Measurements from ENCODE around the gene MUS81.

Gene MUS81

GRCh38 chr11:65817312-65817834 lies 42.9 kb upstream of the MUS81 start:
- DNase-seq (ENCODE audit: low read depth in 1 of 2, low spot score in 1 of 2), result no peak
- H3K4me3 ChIP-seq (replicated peaks; ENCODE audit: insufficient read depth, low read length), result peak overlapping the region; percentile 48
- TF ChIP-seq GABPA (IDR thresholded peaks at IDR 0.05; ENCODE audit: low read depth) (no peak), SPI1 (IDR thresholded peaks at IDR 0.05; ENCODE audit: borderline replicate concordance, low read depth) (no peak), POLR2AphosphoS5 (IDR thresholded peaks at IDR 0.05; ENCODE audit: low read depth) (no peak)
- TF ChIP-seq, protein P1, sequence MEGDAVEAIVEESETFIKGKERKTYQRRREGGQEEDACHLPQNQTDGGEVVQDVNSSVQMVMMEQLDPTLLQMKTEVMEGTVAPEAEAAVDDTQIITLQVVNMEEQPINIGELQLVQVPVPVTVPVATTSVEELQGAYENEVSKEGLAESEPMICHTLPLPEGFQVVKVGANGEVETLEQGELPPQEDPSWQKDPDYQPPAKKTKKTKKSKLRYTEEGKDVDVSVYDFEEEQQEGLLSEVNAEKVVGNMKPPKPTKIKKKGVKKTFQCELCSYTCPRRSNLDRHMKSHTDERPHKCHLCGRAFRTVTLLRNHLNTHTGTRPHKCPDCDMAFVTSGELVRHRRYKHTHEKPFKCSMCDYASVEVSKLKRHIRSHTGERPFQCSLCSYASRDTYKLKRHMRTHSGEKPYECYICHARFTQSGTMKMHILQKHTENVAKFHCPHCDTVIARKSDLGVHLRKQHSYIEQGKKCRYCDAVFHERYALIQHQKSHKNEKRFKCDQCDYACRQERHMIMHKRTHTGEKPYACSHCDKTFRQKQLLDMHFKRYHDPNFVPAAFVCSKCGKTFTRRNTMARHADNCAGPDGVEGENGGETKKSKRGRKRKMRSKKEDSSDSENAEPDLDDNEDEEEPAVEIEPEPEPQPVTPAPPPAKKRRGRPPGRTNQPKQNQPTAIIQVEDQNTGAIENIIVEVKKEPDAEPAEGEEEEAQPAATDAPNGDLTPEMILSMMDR (IDR thresholded peaks at IDR 0.05; ENCODE audit: insufficient read depth, low read length), result no peak
- TF ChIP-seq, protein P2, sequence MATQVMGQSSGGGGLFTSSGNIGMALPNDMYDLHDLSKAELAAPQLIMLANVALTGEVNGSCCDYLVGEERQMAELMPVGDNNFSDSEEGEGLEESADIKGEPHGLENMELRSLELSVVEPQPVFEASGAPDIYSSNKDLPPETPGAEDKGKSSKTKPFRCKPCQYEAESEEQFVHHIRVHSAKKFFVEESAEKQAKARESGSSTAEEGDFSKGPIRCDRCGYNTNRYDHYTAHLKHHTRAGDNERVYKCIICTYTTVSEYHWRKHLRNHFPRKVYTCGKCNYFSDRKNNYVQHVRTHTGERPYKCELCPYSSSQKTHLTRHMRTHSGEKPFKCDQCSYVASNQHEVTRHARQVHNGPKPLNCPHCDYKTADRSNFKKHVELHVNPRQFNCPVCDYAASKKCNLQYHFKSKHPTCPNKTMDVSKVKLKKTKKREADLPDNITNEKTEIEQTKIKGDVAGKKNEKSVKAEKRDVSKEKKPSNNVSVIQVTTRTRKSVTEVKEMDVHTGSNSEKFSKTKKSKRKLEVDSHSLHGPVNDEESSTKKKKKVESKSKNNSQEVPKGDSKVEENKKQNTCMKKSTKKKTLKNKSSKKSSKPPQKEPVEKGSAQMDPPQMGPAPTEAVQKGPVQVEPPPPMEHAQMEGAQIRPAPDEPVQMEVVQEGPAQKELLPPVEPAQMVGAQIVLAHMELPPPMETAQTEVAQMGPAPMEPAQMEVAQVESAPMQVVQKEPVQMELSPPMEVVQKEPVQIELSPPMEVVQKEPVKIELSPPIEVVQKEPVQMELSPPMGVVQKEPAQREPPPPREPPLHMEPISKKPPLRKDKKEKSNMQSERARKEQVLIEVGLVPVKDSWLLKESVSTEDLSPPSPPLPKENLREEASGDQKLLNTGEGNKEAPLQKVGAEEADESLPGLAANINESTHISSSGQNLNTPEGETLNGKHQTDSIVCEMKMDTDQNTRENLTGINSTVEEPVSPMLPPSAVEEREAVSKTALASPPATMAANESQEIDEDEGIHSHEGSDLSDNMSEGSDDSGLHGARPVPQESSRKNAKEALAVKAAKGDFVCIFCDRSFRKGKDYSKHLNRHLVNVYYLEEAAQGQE (IDR thresholded peaks at IDR 0.05; ENCODE audit: insufficient replicate concordance, low read depth), result no peak
- H3K27ac ChIP-seq (replicated peaks), result peak overlapping the region; percentile 68
- no peaks in the 10 kb centered on the region for H3K27me3 ChIP-seq (ENCODE audit: insufficient read depth, poor library complexity, severe bottlenecking)

DNA sequence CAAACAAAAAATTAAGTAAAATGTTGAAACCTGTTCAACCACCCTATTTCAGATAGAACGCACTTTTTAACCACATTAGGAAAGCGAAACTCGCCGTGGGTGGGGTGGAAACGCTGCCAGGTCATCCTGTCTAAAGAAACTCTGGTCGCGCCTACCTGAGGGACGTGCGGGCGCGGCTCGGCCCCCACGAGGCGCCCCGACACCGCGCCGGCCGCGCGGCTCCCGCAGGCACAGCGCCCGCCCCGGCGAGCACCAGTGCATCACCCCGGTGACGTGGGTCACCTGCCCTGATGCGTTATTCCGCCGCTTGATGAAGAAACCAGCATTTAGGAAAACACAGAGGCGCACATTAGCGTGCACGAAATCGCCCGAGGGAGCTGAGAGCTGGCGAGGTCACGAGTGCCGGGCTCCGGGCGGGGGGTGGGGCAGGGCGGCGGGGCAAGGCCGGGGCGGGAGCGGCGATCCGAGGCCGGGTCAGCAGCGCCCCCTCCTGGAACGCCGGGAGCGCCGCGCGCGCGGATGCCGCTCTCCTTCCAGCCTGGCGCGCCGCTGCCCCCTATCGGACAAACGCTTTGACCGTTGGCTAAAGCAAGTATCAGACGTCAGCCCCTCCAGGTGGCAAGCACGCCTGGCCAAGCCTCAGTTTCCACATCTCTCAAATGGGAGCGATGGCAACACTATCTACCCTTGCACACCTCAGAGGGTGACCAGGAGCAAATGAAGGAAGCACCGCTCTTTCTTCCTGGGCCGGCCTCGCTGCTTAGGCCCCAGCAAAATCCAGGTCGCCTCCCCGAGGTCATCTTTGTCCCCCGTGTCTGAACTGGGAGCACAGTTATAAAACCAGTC lies 42.2 kb upstream of the MUS81 start:
- no peaks in the 10 kb centered on the region for H3K27me3 ChIP-seq (ENCODE audit: insufficient read depth, poor library complexity, severe bottlenecking)
- DNase-seq (ENCODE audit: low read depth in 1 of 2, low spot score in 1 of 2), result peak; percentile 65 to 90
- peak overlapping the region; percentile 68 for H3K27ac ChIP-seq (replicated peaks)
- peak overlapping the region; percentile 48 for H3K4me3 ChIP-seq (replicated peaks; ENCODE audit: insufficient read depth, low read length)
- TF ChIP-seq SPI1 (IDR thresholded peaks at IDR 0.05; ENCODE audit: borderline replicate concordance, low read depth) (no peak), GABPA (IDR thresholded peaks at IDR 0.05; ENCODE audit: low read depth) (no peak)
- TF ChIP-seq, protein P1 (IDR thresholded peaks at IDR 0.05; ENCODE audit: insufficient read depth, low read length), result peak; percentile 90

GRCh38 chr11:65821107-65821506 lies 39.1 kb upstream of the MUS81 start:
- TF ChIP-seq, protein P2 (IDR thresholded peaks at IDR 0.05; ENCODE audit: insufficient replicate concordance, low read depth), result no peak
- TF ChIP-seq, protein P1 (IDR thresholded peaks at IDR 0.05; ENCODE audit: insufficient read depth, low read length), result no peak
- DNase-seq (ENCODE audit: low read depth in 1 of 2, low spot score in 1 of 2), result peak in 1 of 2 experiments; percentile 31

More at GRCh38 chr11:65821107-65821506, 39.1 kb upstream of the MUS81 start:
- Histone ChIP-seq H3K27ac (replicated peaks) (no peak overlapping the region), H3K4me3 (replicated peaks; ENCODE audit: insufficient read depth, low read length) (no peak overlapping the region), H3K27me3 (ENCODE audit: insufficient read depth, poor library complexity, severe bottlenecking) (no peaks in the 10 kb centered on the region)

Data from HL-60 (cell line).